ENCODE measurements around the gene PAPSS2. TPM values are rescaled to one million over a fixed set of nuclear protein-coding genes. Genes with fewer than 3 reads are reported as not detected.
"Not testable (repeated sequence)": the region's sequence is repeated elsewhere in the genome, so short reads cannot be mapped to it uniquely, and the experiment has no call there.

The PAPSS2 gene
- total and polyA plus RNA-seq, 2 experiments from 2014 or later = 65.9 to 82.3 TPM

- no peaks in the 10 kb centered on the region for H3K79me2 ChIP-seq (ENCODE audit: insufficient read depth)
- no peaks in the 10 kb centered on the region for H3F3A ChIP-seq (ENCODE audit: insufficient read depth)
- DNase-seq = no peak
- H3K4me1 ChIP-seq (ENCODE audit: insufficient read depth) = peaks cover 8% of the 10 kb centered on the region; the same call in 1 of the 2 replicates
- no peaks in the 10 kb centered on the region for H3K9me2 ChIP-seq (ENCODE audit: insufficient read depth)
- no peak overlapping the region for H3K4me3 ChIP-seq
- H3K9ac ChIP-seq = no peak overlapping the region
- H3K36me3 ChIP-seq (ENCODE audit: low read depth) = no peaks in the 10 kb centered on the region
- H3K9me3 ChIP-seq (ENCODE audit: low read depth) = no peaks in the 10 kb centered on the region
- TF ChIP-seq EZH2phosphoT487 (IDR thresholded peaks at IDR 0.05; ENCODE audit: insufficient read depth, low read depth) = no peak
- no peak for TF ChIP-seq EZH2 (IDR thresholded peaks at IDR 0.05; ENCODE audit: insufficient read depth, poor library complexity, severe bottlenecking)
- H2AFZ ChIP-seq = no peak overlapping the region
- H3K27me3 ChIP-seq (replicated peaks; ENCODE audit: insufficient read depth) = peaks cover 15% of the 10 kb centered on the region; the same call in 1 of the 2 replicates
- no peak overlapping the region for H3K4me2 ChIP-seq (ENCODE audit: unreplicated experiment)
- in situ Hi-C loops (cut with MboI) = no loop called here
- no peak overlapping the region for H3K27ac ChIP-seq
- WGBS, 2 experiments (ENCODE audit: low coverage in 1 of 2, low lambda C conversion rate in 2 of 2, missing lambda C conversion rate in 2 of 2) = 15 to 19% methylated on average over 3 of the region's 3 CpGs
- H4K20me1 ChIP-seq (ENCODE audit: insufficient read depth) = no peaks in the 10 kb centered on the region
These were observed 43.8 kb upstream of the PAPSS2 start for GRCh38 chr10:87615856-87616255.

DNA sequence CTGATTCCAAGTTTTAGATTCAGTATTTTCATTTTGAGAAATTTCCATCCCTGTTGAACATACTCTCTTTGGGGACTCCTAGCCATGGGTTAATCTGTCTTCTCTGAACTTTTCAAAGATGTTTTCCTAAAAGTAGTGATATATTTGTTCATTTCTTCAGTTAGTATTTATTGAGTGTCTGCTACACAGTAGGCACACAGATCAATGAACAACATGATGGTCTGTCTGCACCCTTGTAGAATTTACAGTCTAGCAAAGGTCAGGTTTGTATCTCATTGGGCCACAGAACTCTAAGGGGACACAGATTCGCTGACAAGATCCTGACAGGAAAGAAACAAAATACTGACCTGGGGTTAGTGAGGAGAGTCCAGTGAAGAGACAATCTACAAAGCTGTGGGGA, 42.2 kb upstream of the PAPSS2 start:
- Histone ChIP-seq H3K4me1 (ENCODE audit: insufficient read depth) (peaks cover 8% of the 10 kb centered on the region; the same call in 1 of the 2 replicates), H3K27me3 (replicated peaks; ENCODE audit: insufficient read depth) (peaks cover 15% of the 10 kb centered on the region; the same call in 1 of the 2 replicates), H4K20me1 (ENCODE audit: insufficient read depth) (no peaks in the 10 kb centered on the region), H3K36me3 (ENCODE audit: low read depth) (no peaks in the 10 kb centered on the region), H3K79me2 (ENCODE audit: insufficient read depth) (no peaks in the 10 kb centered on the region), H3F3A (ENCODE audit: insufficient read depth) (no peaks in the 10 kb centered on the region), H2AFZ (no peak overlapping the region), H3K4me3 (no peak overlapping the region), H3K9me2 (ENCODE audit: insufficient read depth) (no peaks in the 10 kb centered on the region), H3K4me2 (ENCODE audit: unreplicated experiment) (no peak overlapping the region), H3K27ac (no peak overlapping the region), H3K9ac (no peak overlapping the region), H3K9me3 (ENCODE audit: low read depth) (no peaks in the 10 kb centered on the region)
- 88 to 90% methylated on average over 1 of the region's 1 CpG for WGBS, 2 experiments (ENCODE audit: low coverage in 1 of 2, low lambda C conversion rate in 2 of 2, missing lambda C conversion rate in 2 of 2)
- TF ChIP-seq EZH2 (IDR thresholded peaks at IDR 0.05; ENCODE audit: insufficient read depth, poor library complexity, severe bottlenecking) (no peak), EZH2phosphoT487 (IDR thresholded peaks at IDR 0.05; ENCODE audit: insufficient read depth, low read depth) (no peak)
- DNase-seq = no peak
- in situ Hi-C loops (cut with MboI) = no loop called here

- Histone ChIP-seq H3K4me2 (ENCODE audit: unreplicated experiment) (no peak overlapping the region), H4K20me1 (ENCODE audit: insufficient read depth) (no peaks in the 10 kb centered on the region), H3K9ac (no peak overlapping the region), H3F3A (ENCODE audit: insufficient read depth) (no peaks in the 10 kb centered on the region), H3K4me3 (no peak overlapping the region), H3K4me1 (ENCODE audit: insufficient read depth) (peaks cover 8% of the 10 kb centered on the region; the same call in 1 of the 2 replicates), H2AFZ (no peak overlapping the region), H3K9me2 (ENCODE audit: insufficient read depth) (no peaks in the 10 kb centered on the region), H3K27me3 (replicated peaks; ENCODE audit: insufficient read depth) (peaks cover 15% of the 10 kb centered on the region; the same call in 1 of the 2 replicates), H3K9me3 (ENCODE audit: low read depth) (no peaks in the 10 kb centered on the region), H3K27ac (no peak overlapping the region), H3K36me3 (ENCODE audit: low read depth) (no peaks in the 10 kb centered on the region), H3K79me2 (ENCODE audit: insufficient read depth) (no peaks in the 10 kb centered on the region)
- DNase-seq = no peak
- WGBS, 2 experiments (ENCODE audit: low coverage in 1 of 2, low lambda C conversion rate in 2 of 2, missing lambda C conversion rate in 2 of 2) = 85 to 90% methylated on average over 11 of the region's 11 CpGs
- in situ Hi-C loops (cut with MboI) = no loop called here
- no peak for TF ChIP-seq EZH2 (IDR thresholded peaks at IDR 0.05; ENCODE audit: insufficient read depth, poor library complexity, severe bottlenecking)
- no peak for TF ChIP-seq EZH2phosphoT487 (IDR thresholded peaks at IDR 0.05; ENCODE audit: insufficient read depth, low read depth)
These were observed 40.9 kb upstream of the PAPSS2 start for GRCh38 chr10:87618566-87619423.

DNA sequence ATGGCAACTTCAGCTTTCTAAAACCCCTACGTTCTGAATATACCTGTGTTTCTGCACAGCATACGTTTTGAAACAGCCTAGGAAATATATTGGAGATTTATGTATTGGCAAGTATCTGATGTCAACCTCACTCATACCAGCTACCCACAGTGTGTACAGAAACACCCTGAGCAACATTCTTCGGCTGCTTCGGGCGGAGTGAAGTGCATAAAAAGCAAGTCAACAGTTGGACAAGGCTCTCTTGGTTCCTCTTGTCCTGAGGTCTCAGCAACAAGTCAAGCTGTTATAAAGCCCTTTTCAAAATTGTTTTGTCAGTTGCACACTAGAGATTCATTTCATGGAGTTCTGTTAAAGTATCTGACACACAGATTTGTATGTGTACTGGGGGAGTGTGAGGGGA, 40.0 kb upstream of the PAPSS2 start:
- H3K4me1 ChIP-seq (ENCODE audit: insufficient read depth) = peaks cover 8% of the 10 kb centered on the region; the same call in 1 of the 2 replicates
- no peak overlapping the region for H3K4me2 ChIP-seq (ENCODE audit: unreplicated experiment)
- peaks cover 15% of the 10 kb centered on the region; the same call in 1 of the 2 replicates for H3K27me3 ChIP-seq (replicated peaks; ENCODE audit: insufficient read depth)
- TF ChIP-seq EZH2 (IDR thresholded peaks at IDR 0.05; ENCODE audit: insufficient read depth, poor library complexity, severe bottlenecking) = no peak
- no peak for TF ChIP-seq EZH2phosphoT487 (IDR thresholded peaks at IDR 0.05; ENCODE audit: insufficient read depth, low read depth)
- in situ Hi-C loops (cut with MboI) = no loop called here
- no peaks in the 10 kb centered on the region for H3K9me3 ChIP-seq (ENCODE audit: low read depth)
- H3K9ac ChIP-seq = no peak overlapping the region
- H3K36me3 ChIP-seq (ENCODE audit: low read depth) = no peaks in the 10 kb centered on the region
- peak; percentile 46 for DNase-seq
- H3K79me2 ChIP-seq (ENCODE audit: insufficient read depth) = no peaks in the 10 kb centered on the region
- H3K9me2 ChIP-seq (ENCODE audit: insufficient read depth) = no peaks in the 10 kb centered on the region
- 20% methylated on average over 5 of the region's 5 CpGs for WGBS, 2 experiments (ENCODE audit: low coverage in 1 of 2, low lambda C conversion rate in 2 of 2, missing lambda C conversion rate in 2 of 2)
- no peak overlapping the region for H3K4me3 ChIP-seq
- no peaks in the 10 kb centered on the region for H4K20me1 ChIP-seq (ENCODE audit: insufficient read depth)
- no peak overlapping the region for H3K27ac ChIP-seq
- H2AFZ ChIP-seq = no peak overlapping the region
- no peaks in the 10 kb centered on the region for H3F3A ChIP-seq (ENCODE audit: insufficient read depth)

- H3K27me3 ChIP-seq (replicated peaks; ENCODE audit: insufficient read depth) = peaks cover 15% of the 10 kb centered on the region; the same call in 1 of the 2 replicates
- H3K9ac ChIP-seq; H3K4me3 ChIP-seq; H3K36me3 ChIP-seq (ENCODE audit: low read depth); DNase-seq; H4K20me1 ChIP-seq (ENCODE audit: insufficient read depth); H2AFZ ChIP-seq; H3K27ac ChIP-seq; H3K9me3 ChIP-seq (ENCODE audit: low read depth); H3K4me2 ChIP-seq (ENCODE audit: unreplicated experiment); H3K4me1 ChIP-seq (ENCODE audit: insufficient read depth); H3K9me2 ChIP-seq (ENCODE audit: insufficient read depth); H3K79me2 ChIP-seq (ENCODE audit: insufficient read depth); in situ Hi-C loops (cut with MboI); H3F3A ChIP-seq (ENCODE audit: insufficient read depth): not testable (repeated sequence)
These were observed 38.2 kb upstream of the PAPSS2 start for GRCh38 chr10:87621440-87621839.

Data from GM23248 (cell line).